K562 (cell line): Measurements from ENCODE around the gene PRRT1. TPM values are rescaled to one million over a fixed set of nuclear protein-coding genes. Genes with fewer than 3 reads are reported as not detected.

Source experiments
- CC2D1A ChIP-seq: fragments of 450-650 bp; IDR thresholded peaks from 2 replicates; pipeline ENCODE4 v1.6.1; 2017; ENCODE audit warnings: mild to moderate bottlenecking
- CHD1 ChIP-seq: fragments of 200-600 bp; sonication (generic); IDR thresholded peaks from one replicate; pipeline ENCODE4 v1.6.1; 2012; ENCODE audit warnings: mild to moderate bottlenecking, moderate library complexity, low read length, inconsistent platforms
- EZH2 ChIP-seq: IDR thresholded peaks from 2 replicates; pipeline ENCODE4 v1.6.1; 2012; ENCODE audit warnings: low read depth, mild to moderate bottlenecking, inconsistent platforms, low read length, borderline replicate concordance
- GTF2F1 ChIP-seq: IDR thresholded peaks from 2 replicates; pipeline ENCODE4 v1.6.1; 2011; ENCODE audit warnings: low read depth, low read length, improper control_type of control experiment
- JUN ChIP-seq, 2 experiments: sonication (generic) in 1 of 2; formaldehyde crosslinking in 1 of 2; IDR thresholded peaks; 2 replicates each; pipeline versions ENCODE4 v1.6.1 to v1.8.0; 2012 to 2022; ENCODE audit warnings: borderline replicate concordance in 2 of 2, mild to moderate bottlenecking in 2 of 2, improper control_type of control experiment in 1 of 2, low read depth in 1 of 2, low read length in 1 of 2, missing genetic modification reagents in 1 of 2
- KLF16 ChIP-seq: IDR thresholded peaks from 2 replicates; pipeline ENCODE4 v1.6.1; 2016; ENCODE audit warnings: antibody characterized with exemption
- LEF1 ChIP-seq: fragments of 450-650 bp; IDR thresholded peaks from 2 replicates; pipeline ENCODE4 v1.6.1; 2016; ENCODE audit warnings: mild to moderate bottlenecking
- MAFK ChIP-seq: IDR thresholded peaks from 2 replicates; pipeline ENCODE4 v1.6.1; 2011; ENCODE audit warnings: low read length, improper control_type of control experiment
- MAZ ChIP-seq, 2 experiments: fragments of 450-650 bp in 1 of 2; sonication (generic) in 1 of 2; formaldehyde crosslinking; IDR thresholded peaks in 1 of 2; conservative IDR thresholded peaks in 1 of 2; 2 replicates each; pipeline versions ENCODE4 v1.4.0 to v1.5.0; 2020; ENCODE audit warnings: mild to moderate bottlenecking in 1 of 2, missing genetic modification reagents in 1 of 2
- POLR2G ChIP-seq: fragments of 200-400 bp; formaldehyde crosslinking; IDR thresholded peaks from 2 replicates; pipeline ENCODE4 v1.6.1; 2017; ENCODE audit warnings: low read depth, mild to moderate bottlenecking, antibody characterized with exemption, low read length, moderate library complexity
- ZNF408 ChIP-seq: fragments of 250-450 bp; sonication (Bioruptor Pico); IDR thresholded peaks from 2 replicates; pipeline ENCODE4 v1.4.0; 2020; ENCODE audit warnings: low read depth, mild to moderate bottlenecking, moderate library complexity
- ZNF668 ChIP-seq: fragments of 250-450 bp; sonication (Bioruptor Pico); IDR thresholded peaks from 2 replicates; pipeline ENCODE4 v1.8.0; 2022; ENCODE audit warnings: mild to moderate bottlenecking, inconsistent platforms
- polyA plus RNA-seq, 8 experiments: library from polyadenylated mRNA; depleted of rRNA in 4 of 8; stranded (reverse) in 5 of 8; unstranded in 3 of 8; fragments of >200 nt; fragmentation: Nextera tagmentation in 2 of 8; fragmentation: Illumina TruSeq in 1 of 8; extraction: Ambion mirVana in 2 of 8; extraction: Trizol in 1 of 8; gene quantifications; 2 replicates each; pipeline versions ENCODE4 v1.2.1 to v1.2.3, GENCODE V29; 2011 to 2014; ENCODE audit warnings: inconsistent platforms in 1 of 8, missing spikeins in 1 of 8
- total RNA-seq, 7 experiments: library from RNA; depleted of rRNA in 6 of 7; stranded (reverse); fragments of >200 nt in 6 of 7; fragmentation: Illumina TruSeq in 2 of 7; extraction: Trizol in 2 of 7; gene quantifications; 2 replicates each; pipeline versions ENCODE4 v1.2.1 to v1.2.3, GENCODE V29; 2011 to 2021; ENCODE audit warnings: low replicate concordance in 1 of 7
- TF ChIP-seq, protein P1 (sequence below): fragments of 450-650 bp; formaldehyde crosslinking; IDR thresholded peaks from 2 replicates; pipeline ENCODE4 v1.4.0; 2020; ENCODE audit warnings: mild to moderate bottlenecking, moderate library complexity
- TF ChIP-seq, protein P2 (sequence below), 2 experiments: fragments of 250-450 bp in 1 of 2; fragments of 450-650 bp in 1 of 2; sonication (Bioruptor Pico) in 1 of 2; IDR thresholded peaks; 2 replicates each; pipeline versions ENCODE4 v1.6.1 to v1.8.0; 2016 to 2021; ENCODE audit warnings: mild to moderate bottlenecking in 2 of 2, moderate library complexity in 2 of 2, missing compliant biosample characterization in 1 of 2, missing genetic modification characterization in 1 of 2
- TF ChIP-seq, protein P3 (sequence below): IDR thresholded peaks from 2 replicates; pipeline ENCODE4 v1.6.1; 2011; ENCODE audit warnings: borderline replicate concordance, low read depth, mild to moderate bottlenecking, moderate library complexity, low read length; ENCODE audit not compliant: insufficient read depth, poor library complexity, severe bottlenecking
- TF ChIP-seq, protein P4 (sequence below): sonication (generic); formaldehyde crosslinking; IDR thresholded peaks from 2 replicates; pipeline ENCODE4 v1.8.0; 2023; ENCODE audit warnings: mild to moderate bottlenecking, missing genetic modification reagents

The PRRT1 gene
- total and polyA plus RNA-seq, 9 of the 15 experiments (the other 6 are each of a cell fraction or from before 2014, with no cell fraction given) = 0.14 to 3.5 (median 0.41) TPM

DNA sequence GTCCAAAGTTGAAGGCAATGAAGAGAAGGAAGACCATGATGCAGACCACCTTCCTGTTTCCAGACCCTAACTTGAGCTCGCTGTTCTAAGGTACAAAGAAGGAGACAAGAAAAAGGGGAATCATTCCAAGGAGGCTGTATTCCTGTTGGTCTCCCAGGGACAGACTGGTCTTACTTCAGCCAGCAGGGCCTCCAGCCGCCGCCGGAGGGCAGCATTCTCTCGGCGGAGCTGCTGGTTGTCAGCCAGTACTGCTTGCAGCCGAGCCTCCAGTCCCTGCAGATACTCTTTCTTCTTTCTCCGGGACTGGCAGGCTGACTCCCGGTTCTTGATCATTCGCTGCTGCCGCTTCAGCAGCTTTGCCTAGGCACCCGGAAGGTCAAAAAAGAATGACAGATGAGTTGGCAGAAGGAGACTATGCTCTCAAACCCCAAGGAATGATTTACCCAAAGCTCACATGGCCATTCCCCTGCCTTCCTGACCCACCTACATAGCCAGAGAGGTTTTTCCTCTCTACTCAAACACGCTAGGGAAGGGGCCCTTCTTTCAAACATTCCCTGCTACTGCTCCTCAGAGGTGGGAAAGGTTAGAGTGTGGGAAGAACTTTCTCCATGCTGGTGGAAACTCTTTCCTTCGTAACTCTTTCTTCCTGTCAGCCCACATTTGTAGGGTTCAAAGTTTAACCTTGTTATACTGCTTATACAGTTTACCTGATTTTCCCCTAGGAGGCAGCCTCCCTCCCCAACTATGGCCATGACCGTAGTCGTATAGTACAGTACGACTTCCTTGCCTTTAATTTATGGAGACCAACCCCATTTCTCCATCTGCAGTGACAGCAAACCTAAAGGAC is 32.7 kb downstream of the PRRT1 start (continued):
- no peak for TF ChIP-seq ZNF408
- TF ChIP-seq POLR2G = 0 out of 2 replicates have a peak, but pooled peaks have one; percentile 44
- TF ChIP-seq LEF1 = no peak
- TF ChIP-seq, protein P1, sequence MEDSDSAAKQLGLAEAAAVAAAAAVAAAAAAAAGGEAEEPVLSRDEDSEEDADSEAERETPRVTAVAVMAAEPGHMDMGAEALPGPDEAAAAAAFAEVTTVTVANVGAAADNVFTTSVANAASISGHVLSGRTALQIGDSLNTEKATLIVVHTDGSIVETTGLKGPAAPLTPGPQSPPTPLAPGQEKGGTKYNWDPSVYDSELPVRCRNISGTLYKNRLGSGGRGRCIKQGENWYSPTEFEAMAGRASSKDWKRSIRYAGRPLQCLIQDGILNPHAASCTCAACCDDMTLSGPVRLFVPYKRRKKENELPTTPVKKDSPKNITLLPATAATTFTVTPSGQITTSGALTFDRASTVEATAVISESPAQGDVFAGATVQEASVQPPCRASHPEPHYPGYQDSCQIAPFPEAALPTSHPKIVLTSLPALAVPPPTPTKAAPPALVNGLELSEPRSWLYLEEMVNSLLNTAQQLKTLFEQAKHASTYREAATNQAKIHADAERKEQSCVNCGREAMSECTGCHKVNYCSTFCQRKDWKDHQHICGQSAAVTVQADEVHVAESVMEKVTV (CRISPR knock-in tag) = peak; percentile 96
- peak; percentile 78 for TF ChIP-seq CC2D1A
- TF ChIP-seq KLF16 = peak; percentile 42; the same call in 1 of the 2 replicates
- TF ChIP-seq, protein P2, sequence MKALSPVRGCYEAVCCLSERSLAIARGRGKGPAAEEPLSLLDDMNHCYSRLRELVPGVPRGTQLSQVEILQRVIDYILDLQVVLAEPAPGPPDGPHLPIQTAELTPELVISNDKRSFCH (CRISPR knock-in tag; IDR thresholded peaks at IDR 0.05) = no peak
- TF ChIP-seq, protein P2 (tag; IDR thresholded peaks at IDR 0.05) = no peak
- TF ChIP-seq, protein P3, sequence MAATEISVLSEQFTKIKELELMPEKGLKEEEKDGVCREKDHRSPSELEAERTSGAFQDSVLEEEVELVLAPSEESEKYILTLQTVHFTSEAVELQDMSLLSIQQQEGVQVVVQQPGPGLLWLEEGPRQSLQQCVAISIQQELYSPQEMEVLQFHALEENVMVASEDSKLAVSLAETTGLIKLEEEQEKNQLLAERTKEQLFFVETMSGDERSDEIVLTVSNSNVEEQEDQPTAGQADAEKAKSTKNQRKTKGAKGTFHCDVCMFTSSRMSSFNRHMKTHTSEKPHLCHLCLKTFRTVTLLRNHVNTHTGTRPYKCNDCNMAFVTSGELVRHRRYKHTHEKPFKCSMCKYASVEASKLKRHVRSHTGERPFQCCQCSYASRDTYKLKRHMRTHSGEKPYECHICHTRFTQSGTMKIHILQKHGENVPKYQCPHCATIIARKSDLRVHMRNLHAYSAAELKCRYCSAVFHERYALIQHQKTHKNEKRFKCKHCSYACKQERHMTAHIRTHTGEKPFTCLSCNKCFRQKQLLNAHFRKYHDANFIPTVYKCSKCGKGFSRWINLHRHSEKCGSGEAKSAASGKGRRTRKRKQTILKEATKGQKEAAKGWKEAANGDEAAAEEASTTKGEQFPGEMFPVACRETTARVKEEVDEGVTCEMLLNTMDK = peak; percentile 47
- peak; percentile 23; the same call in 1 of the 2 replicates for TF ChIP-seq MAFK
- no peak for TF ChIP-seq ZNF668
- no peak for TF ChIP-seq CHD1
- TF ChIP-seq EZH2 = no peak
- no peak for TF ChIP-seq JUN (IDR thresholded peaks at IDR 0.05; ENCODE audit: borderline replicate concordance, low read depth, low read length)
- TF ChIP-seq JUN (CRISPR knock-in tag; IDR thresholded peaks at IDR 0.05; ENCODE audit: borderline replicate concordance) = no peak
- TF ChIP-seq, protein P4, sequence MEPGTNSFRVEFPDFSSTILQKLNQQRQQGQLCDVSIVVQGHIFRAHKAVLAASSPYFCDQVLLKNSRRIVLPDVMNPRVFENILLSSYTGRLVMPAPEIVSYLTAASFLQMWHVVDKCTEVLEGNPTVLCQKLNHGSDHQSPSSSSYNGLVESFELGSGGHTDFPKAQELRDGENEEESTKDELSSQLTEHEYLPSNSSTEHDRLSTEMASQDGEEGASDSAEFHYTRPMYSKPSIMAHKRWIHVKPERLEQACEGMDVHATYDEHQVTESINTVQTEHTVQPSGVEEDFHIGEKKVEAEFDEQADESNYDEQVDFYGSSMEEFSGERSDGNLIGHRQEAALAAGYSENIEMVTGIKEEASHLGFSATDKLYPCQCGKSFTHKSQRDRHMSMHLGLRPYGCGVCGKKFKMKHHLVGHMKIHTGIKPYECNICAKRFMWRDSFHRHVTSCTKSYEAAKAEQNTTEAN (CRISPR knock-in tag) = 0 out of 2 replicates have a peak, but pooled peaks have one; percentile 26
- TF ChIP-seq GTF2F1 = no peak
- peak; percentile 44 to 62; a peak in 2 of 4 replicates for TF ChIP-seq MAZ (CRISPR knock-in tag; conservative IDR thresholded peaks at IDR 0.05 in 1 of 2, IDR thresholded peaks at IDR 0.05 in 1 of 2)
